WI38 (cell line): ENCODE results near the gene KRAS.

Source experiments
- H3K4me3 ChIP-seq: 2 replicates; pipeline ENCODE4 v1.5.1; 2011; ENCODE audit warnings: low read depth, mild to moderate bottlenecking, control low read depth, low read length
- TF ChIP-seq, protein P1 (sequence below): IDR thresholded peaks from 2 replicates; pipeline ENCODE4 v1.5.1; 2012; ENCODE audit warnings: low read depth, mild to moderate bottlenecking, control low read depth, low read length

KRAS gene

DNA sequence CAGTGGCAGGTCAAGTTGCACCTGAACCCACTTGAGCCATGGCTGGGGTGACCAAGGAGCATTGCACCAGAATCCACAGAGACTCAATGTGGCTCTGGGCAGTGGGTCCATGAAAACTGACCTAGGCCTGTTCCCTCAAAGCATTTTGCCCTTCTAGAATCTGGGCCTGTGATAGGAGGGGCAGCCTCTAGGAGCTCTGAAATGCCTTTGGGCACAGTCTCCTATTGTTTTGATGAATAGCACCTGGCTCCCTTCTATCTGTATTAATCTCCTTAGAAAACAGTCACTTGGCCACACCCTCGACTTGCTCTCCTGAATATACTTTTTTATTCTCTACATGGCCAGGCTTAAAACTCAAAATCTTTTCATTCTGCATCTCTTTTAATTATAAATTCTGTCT is 14.1 kb upstream of the KRAS start:
- no peak overlapping the region for H3K4me3 ChIP-seq
- TF ChIP-seq, protein P1, sequence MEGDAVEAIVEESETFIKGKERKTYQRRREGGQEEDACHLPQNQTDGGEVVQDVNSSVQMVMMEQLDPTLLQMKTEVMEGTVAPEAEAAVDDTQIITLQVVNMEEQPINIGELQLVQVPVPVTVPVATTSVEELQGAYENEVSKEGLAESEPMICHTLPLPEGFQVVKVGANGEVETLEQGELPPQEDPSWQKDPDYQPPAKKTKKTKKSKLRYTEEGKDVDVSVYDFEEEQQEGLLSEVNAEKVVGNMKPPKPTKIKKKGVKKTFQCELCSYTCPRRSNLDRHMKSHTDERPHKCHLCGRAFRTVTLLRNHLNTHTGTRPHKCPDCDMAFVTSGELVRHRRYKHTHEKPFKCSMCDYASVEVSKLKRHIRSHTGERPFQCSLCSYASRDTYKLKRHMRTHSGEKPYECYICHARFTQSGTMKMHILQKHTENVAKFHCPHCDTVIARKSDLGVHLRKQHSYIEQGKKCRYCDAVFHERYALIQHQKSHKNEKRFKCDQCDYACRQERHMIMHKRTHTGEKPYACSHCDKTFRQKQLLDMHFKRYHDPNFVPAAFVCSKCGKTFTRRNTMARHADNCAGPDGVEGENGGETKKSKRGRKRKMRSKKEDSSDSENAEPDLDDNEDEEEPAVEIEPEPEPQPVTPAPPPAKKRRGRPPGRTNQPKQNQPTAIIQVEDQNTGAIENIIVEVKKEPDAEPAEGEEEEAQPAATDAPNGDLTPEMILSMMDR: no peak

DNA sequence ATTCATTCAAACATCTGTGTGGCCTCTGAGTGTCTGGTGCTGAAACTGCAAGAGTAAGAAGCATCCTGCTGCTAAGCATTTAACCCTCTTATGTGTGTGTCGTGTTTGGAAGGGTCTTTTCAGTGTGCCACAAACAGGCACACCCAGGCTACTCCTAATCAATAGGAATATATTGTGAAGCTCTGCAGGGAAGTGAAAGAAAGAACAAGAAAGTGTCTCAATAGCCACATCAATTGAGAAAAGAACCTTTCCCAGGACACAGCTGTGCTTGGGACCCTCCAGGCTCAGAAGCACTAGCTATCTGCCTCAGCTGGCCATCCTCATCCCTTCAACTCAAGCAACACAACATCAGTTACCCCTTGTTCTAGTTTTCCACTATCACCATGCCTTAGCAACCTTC is 13.4 kb upstream of the KRAS start:
- TF ChIP-seq, protein P1: no peak
- H3K4me3 ChIP-seq: no peak overlapping the region

DNA sequence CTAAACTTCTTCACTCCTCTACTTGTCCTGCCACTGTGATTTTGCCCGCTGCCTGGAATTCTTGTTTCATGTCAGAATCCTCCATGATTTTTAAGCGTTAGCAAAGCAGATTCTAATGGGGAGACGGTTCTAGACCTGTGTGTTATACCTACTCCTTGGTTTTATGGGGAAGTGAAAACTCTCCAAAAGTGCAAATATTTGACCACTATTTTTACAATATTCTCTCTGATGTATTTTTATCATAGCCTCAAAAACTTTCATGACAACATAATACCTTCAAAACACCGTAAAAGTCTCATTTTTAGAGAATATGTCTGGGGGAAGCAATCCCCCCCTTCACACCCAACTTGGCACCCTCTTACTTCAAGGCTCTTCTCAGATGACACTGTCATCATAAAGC is 12.9 kb upstream of the KRAS start:
- H3K4me3 ChIP-seq: no peak overlapping the region
- TF ChIP-seq, protein P1: no peak

DNA sequence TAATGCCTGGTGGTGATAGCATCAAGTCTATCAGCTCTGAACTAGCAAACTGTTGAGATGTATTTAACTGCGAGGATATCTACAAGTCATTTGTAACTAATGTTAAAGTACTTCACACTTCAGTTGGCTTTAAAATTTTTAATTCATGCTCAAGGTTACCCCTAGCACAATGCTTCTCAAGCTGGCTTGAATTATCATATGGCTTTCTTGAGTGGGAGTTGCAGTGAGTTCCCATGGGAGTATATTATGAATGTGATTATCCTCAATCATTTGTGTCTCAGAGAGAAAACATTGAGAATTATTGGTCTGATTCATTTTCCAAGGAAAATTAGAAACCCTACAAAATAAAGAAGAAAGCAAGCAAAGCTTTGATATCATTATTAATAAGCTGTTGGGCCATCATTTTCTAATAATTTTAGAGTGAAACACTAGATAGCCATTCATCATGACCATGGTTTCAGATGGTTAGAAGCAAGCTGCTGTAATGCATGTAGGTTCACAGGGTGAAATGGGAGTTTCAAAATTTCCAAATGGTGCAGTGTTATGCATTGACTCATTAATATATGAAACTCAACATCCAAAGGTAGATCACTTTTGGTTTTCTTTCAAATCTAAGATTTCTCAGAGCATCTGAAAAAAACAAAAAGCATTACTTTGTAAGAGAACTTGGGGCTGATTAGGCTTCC is 11.8 kb upstream of the KRAS start:
- H3K4me3 ChIP-seq: no peak overlapping the region
- TF ChIP-seq, protein P1: no peak

DNA sequence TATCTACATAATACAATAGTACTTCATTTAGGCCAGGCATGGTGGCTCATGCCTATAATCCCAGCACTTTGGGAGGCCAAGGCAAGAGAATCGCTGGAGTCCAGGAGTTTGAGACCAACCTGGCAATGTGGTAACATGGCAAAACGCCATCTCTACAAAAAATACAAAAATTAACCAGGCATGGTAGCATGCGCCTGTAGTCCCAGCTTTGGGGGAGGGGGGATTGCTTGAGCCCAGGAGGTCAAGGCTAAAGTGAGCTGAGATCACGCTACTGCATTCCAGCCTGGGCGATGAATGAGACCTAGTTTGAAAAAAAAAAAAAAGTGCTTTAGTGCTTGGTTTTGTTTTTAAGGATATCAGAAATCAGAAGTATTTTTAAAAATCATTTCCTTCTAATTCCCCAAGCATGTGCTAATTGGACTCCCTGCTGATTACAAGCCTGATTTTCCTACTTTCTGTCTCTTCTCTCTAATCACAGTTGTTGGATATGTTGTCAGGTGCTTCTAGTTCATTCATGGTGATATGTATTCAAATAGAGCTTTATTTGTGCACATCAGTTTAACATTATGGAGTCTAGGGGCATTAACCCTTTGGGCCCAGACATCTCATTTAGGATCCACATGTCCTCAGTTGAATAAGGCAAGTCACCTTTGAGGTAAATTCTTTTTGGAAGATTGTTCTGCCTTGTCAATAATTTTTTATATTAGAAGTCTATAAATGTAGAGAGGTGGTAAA is 7.0 kb upstream of the KRAS start:
- no peak overlapping the region for H3K4me3 ChIP-seq
- TF ChIP-seq, protein P1: no peak

DNA sequence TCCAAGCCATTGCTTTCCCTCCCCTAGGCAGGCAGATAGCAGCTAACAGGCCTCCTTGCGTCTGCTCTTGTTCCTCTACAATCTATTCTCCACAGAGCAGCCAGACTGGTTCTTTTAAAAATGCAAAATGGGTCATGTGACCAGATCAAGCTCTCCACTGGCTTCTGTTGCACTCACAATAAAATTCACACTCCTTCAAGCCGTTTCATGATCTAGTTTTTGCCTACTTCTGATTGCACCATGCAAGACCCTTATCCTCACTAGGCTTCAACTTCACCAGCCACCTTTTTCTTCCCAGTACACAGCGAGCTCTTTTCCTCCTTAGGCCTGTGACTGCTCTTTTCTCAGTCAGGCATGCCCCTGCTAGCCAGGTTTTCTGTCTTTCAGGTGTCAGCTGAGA is 6.1 kb upstream of the KRAS start:
- no peak overlapping the region for H3K4me3 ChIP-seq
- TF ChIP-seq, protein P1: no peak

DNA sequence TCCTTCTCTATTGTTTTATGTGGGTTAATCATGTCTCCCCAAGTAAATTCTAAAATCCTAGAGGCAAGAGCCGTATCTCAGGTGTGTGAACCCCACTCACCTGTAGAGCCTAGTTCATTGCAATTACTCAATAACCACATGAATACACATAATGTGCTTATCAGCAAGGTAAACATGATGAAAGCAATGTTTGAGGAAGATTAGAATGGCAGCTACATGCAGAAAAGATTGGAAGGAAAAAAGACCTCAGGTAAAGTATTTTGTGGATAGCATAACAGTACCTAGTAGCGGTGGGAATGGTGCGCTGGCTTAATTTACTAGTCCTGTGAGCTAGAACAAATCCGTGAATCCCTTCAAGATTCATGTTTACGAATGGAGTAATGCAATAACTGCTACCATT is 5.3 kb upstream of the KRAS start:
- TF ChIP-seq, protein P1: no peak
- H3K4me3 ChIP-seq: no peak overlapping the region
